Stimulated activated naive CD8-positive, alpha-beta T cell treated with anti-CD3 and anti-CD28 coated beads, Interleukin-15, amount 100 ng/mL, for 72 hours (primary cell): Measurements from ENCODE around the gene CERS1.
"Not testable (repeated sequence)": the region's sequence is repeated elsewhere in the genome, so short reads cannot be mapped to it uniquely, and the experiment has no call there.

ENCODE experiments used
- ATAC-seq: fragments of 150-1000 bp; cut with Tn5 transposase; 2 replicates; pipeline ENCODE4 v1.10.0; 2021; ENCODE audit warnings: mild to moderate bottlenecking, moderate library complexity
- DNase-seq, 2 donors: peaks; one replicate each; pipeline ENCODE4 v3.0.0; 2021 to 2022
- H3K27ac Mint-ChIP-seq, 2 donors: one replicate each; pipeline ENCODE4 v1.8.0; 2022; ENCODE audit warnings: mild to moderate bottlenecking in 2 of 2, mixed read lengths in 2 of 2, moderate library complexity in 2 of 2
- H3K27me3 Mint-ChIP-seq: one replicate; pipeline ENCODE4 v1.8.0; 2022; ENCODE audit warnings: mixed read lengths
- H3K4me1 Mint-ChIP-seq: one replicate; pipeline ENCODE4 v1.8.0; 2022; ENCODE audit warnings: mild to moderate bottlenecking, mixed read lengths
- H3K4me3 Mint-ChIP-seq, 2 donors: one replicate each; pipeline ENCODE4 v1.8.0; 2022; ENCODE audit warnings: mild to moderate bottlenecking in 2 of 2, mixed read lengths in 2 of 2, moderate library complexity in 1 of 2
- H3K9me3 Mint-ChIP-seq, 2 donors: one replicate each; pipeline ENCODE4 v1.8.0; 2022; ENCODE audit warnings: mixed read lengths in 2 of 2

CERS1 gene

DNA sequence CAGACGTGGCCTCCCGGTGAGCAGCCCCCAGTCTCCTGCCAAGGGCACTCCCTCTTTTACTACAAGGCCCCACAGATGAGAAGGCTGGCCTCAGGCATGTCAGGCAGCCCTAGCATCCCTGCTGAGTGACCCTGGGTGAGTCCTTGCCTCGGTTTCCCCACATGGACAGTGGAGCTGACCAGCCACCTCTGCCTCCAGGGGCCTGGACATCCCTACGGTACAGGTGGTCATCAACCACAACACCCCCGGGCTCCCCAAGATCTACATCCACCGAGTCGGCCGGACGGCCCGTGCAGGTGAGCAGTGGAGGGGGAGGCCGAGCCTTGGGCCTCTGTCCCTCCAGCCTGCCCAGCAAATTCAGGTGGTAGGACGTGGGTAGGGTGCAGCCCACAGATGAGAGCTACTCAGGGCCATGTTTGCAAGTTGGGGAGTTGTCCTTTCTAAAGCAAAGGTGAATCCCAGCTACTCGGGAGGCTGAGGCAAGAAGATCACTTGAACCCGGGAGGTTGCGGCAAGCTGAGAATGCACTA lies 28.8 kb upstream of the CERS1 start:
- DNase-seq (no peak), ATAC-seq (no peak)
- Mint-ChIP-seq H3K9me3 (no peaks in the 10 kb centered on the region), H3K27ac (peak overlapping the region in 1 of 2 donors; percentile 13), H3K4me3 (no peak overlapping the region), H3K27me3 (no peaks in the 10 kb centered on the region), H3K4me1 (peaks cover 22% of the 10 kb centered on the region)

GRCh38 chr19:18922228-18922985 lies 26.4 kb upstream of the CERS1 start:
- H3K4me1 Mint-ChIP-seq: peaks cover 38% of the 10 kb centered on the region
- no peaks in the 10 kb centered on the region for H3K9me3 Mint-ChIP-seq
- no peak overlapping the region for H3K27ac Mint-ChIP-seq
- no peaks in the 10 kb centered on the region for H3K27me3 Mint-ChIP-seq
- ATAC-seq (no peak), DNase-seq (no peak)
- H3K4me3 Mint-ChIP-seq: peak overlapping the region in 1 of 2 donors; percentile 1

DNA sequence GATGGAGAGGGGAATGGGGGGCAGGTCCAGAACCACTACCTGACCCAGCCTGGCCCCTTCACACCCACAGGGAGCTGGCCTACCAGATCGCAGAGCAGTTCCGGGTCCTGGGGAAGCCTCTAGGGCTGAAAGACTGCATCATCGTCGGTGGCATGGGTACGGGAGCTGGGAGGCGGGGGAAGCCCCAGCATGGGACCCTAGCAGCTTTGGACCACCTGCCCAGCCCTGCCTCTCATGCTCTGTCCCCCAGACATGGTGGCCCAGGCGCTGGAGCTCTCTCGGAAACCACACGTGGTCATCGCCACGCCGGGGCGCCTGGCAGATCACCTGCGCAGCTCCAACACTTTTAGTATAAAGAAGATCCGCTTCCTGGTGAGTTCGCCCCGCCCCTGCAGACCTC lies 25.6 kb upstream of the CERS1 start:
- Mint-ChIP-seq H3K9me3 (no peaks in the 10 kb centered on the region), H3K4me1 (peaks cover 46% of the 10 kb centered on the region), H3K27ac (peak overlapping the region in 1 of 2 donors; percentile 93), H3K4me3 (peak overlapping the region in 1 of 2 donors; percentile 43), H3K27me3 (no peaks in the 10 kb centered on the region)
- DNase-seq: no peak
- no peak for ATAC-seq

GRCh38 chr19:18920400-18920799 lies 24.4 kb upstream of the CERS1 start:
- H3K4me1 Mint-ChIP-seq: peaks cover 54% of the 10 kb centered on the region
- peak overlapping the region; percentile 91 to 96 for H3K4me3 Mint-ChIP-seq
- ATAC-seq: no peak
- no peak for DNase-seq
- no peaks in the 10 kb centered on the region for H3K27me3 Mint-ChIP-seq
- H3K9me3 Mint-ChIP-seq: no peaks in the 10 kb centered on the region
- peak overlapping the region; percentile 99 to 100 for H3K27ac Mint-ChIP-seq

DNA sequence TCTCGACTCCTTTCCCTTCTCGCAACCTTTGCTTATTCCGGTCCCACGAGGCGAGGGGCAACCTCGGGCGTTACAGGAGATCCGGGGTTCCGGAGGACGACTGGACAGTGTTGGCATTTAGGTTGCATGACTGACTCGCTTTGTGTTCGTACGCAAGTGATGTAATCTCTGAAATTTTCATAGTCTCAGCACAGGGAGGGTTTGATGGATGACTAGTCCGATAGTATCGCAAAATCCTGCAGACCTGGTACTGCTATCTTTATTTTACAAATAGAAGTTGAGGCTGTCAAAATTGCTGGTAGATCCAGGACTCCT lies 23.9 kb upstream of the CERS1 start:
- ATAC-seq: no peak
- Mint-ChIP-seq H3K27me3 (no peaks in the 10 kb centered on the region), H3K27ac (peak overlapping the region; percentile 99 to 100), H3K4me3 (peak overlapping the region; percentile 91 to 96), H3K9me3 (no peaks in the 10 kb centered on the region), H3K4me1 (peaks cover 60% of the 10 kb centered on the region)
- no peak for DNase-seq

GRCh38 chr19:18919086-18919899 lies 23.3 kb upstream of the CERS1 start, which contains the start of the genes COPE and DDX49:
Gene COPE, minus strand, starts transcription at chr19:18919387. Its CDS starts 39 bp downstream, at chr19:18919348.
Gene DDX49, plus strand, starts transcription at chr19:18919715. Its CDS starts 27 bp downstream, at chr19:18919742.
- no peaks in the 10 kb centered on the region for H3K9me3 Mint-ChIP-seq
- H3K4me3 Mint-ChIP-seq: peak within 1 kb of the TSS; percentile 91 to 96
- ATAC-seq (peak; percentile 96), DNase-seq (peak; percentile 95 to 99)
- no peaks in the 10 kb centered on the region for H3K27me3 Mint-ChIP-seq
- H3K4me1 Mint-ChIP-seq: peaks cover 60% of the 10 kb centered on the region
- H3K27ac Mint-ChIP-seq: peak within 1 kb of the TSS; percentile 99 to 100

DNA sequence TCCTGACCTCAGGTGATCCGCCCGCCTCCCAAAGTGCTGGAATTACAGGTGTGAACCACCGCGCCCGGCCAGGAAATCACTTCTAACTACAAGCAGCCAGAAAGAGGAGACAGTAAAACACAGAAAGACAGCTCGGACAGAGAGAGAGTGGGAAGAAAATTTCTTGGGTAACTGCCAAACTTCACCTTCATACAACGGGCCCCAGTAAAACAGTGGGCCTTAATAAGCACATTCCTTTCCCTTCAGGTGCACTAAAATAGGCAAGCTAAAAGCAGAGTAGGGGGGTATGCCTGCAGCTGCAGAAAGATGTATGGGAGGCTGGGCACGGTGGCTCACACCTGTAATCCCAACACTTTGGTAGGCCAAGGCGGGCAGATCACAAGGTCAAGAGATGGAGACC lies 21.6 kb upstream of the CERS1 start:
- not testable (repeated sequence) for H3K9me3 Mint-ChIP-seq, DNase-seq, H3K27me3 Mint-ChIP-seq, ATAC-seq
- peak overlapping the region in 1 of 2 donors; percentile 76 for H3K27ac Mint-ChIP-seq
- peak overlapping the region; percentile 64 to 91 for H3K4me3 Mint-ChIP-seq
- H3K4me1 Mint-ChIP-seq: peaks cover 75% of the 10 kb centered on the region

DNA sequence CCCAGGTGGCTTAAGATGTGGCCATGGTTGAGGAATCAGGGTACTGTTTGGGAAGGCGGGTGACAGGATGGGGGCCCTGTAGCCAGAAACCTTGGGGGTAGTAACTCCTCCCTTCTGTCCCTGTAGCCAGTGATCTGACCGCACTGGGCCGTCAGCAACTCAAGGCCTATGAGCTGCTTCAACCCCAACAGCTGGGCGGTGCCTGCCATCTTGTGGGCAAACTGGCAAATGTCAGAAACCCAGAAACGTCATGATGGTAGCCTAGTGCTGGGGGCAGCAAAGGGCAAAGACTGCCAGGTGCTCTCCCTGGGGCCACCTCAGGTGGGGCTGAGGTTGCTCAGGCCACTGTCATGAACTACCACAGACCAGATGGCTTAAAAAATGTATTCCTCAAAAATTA lies 19.7 kb upstream of the CERS1 start:
- Mint-ChIP-seq H3K27ac (no peak overlapping the region), H3K4me1 (peaks cover 61% of the 10 kb centered on the region), H3K27me3 (no peaks in the 10 kb centered on the region), H3K9me3 (no peaks in the 10 kb centered on the region), H3K4me3 (no peak overlapping the region)
- DNase-seq (peak in 1 of 2 donors; percentile 46), ATAC-seq (no peak)

- no peak overlapping the region for H3K4me3 Mint-ChIP-seq
- no peaks in the 10 kb centered on the region for H3K27me3 Mint-ChIP-seq
- DNase-seq (no peak), ATAC-seq (no peak)
- no peaks in the 10 kb centered on the region for H3K9me3 Mint-ChIP-seq
- peaks cover 47% of the 10 kb centered on the region for H3K4me1 Mint-ChIP-seq
- no peak overlapping the region for H3K27ac Mint-ChIP-seq
These were observed 17.5 kb upstream of the CERS1 start for GRCh38 chr19:18913466-18913865.

- no peak for ATAC-seq
- Mint-ChIP-seq H3K9me3 (no peaks in the 10 kb centered on the region), H3K4me1 (peaks cover 42% of the 10 kb centered on the region), H3K27ac (peak overlapping the region in 1 of 2 donors; percentile 59), H3K27me3 (no peaks in the 10 kb centered on the region), H3K4me3 (no peak overlapping the region)
- no peak for DNase-seq
These were observed 17.0 kb upstream of the CERS1 start for GRCh38 chr19:18912933-18913332.

DNA sequence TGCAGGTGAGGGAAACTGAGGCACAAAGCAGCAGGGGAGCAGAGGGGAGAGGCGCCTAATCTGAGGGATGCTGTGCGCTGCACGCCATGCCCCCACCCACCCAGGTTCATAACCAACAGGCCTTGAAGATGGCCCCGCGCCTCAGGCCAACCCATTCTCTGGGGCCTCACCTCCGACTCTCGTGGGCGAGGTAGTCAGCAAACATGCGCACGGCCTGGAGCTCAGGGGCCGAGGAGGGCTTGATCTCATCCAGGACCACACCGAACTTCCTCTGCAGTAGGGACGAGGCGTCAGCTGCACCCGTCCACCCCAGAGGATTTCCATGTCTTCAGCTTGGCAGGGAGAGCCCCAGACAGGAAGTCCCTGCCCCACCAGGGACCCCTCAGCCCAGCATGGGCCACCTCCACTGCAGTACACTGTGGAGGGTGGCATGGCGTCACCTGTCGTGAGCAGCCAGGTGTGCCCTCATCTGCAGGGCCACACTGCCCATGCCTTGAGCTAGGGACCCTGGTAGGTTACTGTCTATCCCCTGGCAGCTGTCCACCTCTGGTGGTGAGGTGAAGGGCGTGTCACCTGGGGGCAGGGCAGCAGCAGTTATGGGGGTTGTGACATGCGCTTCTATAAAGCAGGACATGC lies 15.0 kb upstream of the CERS1 start:
- Mint-ChIP-seq H3K9me3 (no peaks in the 10 kb centered on the region), H3K27ac (no peak overlapping the region), H3K4me3 (no peak overlapping the region), H3K27me3 (no peaks in the 10 kb centered on the region), H3K4me1 (peaks cover 25% of the 10 kb centered on the region)
- DNase-seq: no peak
- no peak for ATAC-seq

GRCh38 chr19:18910010-18910409 lies 14.1 kb upstream of the CERS1 start:
- Mint-ChIP-seq H3K27me3 (no peaks in the 10 kb centered on the region), H3K4me1 (peaks cover 16% of the 10 kb centered on the region), H3K27ac (peak overlapping the region in 1 of 2 donors; percentile 72), H3K4me3 (no peak overlapping the region), H3K9me3 (no peaks in the 10 kb centered on the region)
- ATAC-seq (no peak), DNase-seq (no peak)

DNA sequence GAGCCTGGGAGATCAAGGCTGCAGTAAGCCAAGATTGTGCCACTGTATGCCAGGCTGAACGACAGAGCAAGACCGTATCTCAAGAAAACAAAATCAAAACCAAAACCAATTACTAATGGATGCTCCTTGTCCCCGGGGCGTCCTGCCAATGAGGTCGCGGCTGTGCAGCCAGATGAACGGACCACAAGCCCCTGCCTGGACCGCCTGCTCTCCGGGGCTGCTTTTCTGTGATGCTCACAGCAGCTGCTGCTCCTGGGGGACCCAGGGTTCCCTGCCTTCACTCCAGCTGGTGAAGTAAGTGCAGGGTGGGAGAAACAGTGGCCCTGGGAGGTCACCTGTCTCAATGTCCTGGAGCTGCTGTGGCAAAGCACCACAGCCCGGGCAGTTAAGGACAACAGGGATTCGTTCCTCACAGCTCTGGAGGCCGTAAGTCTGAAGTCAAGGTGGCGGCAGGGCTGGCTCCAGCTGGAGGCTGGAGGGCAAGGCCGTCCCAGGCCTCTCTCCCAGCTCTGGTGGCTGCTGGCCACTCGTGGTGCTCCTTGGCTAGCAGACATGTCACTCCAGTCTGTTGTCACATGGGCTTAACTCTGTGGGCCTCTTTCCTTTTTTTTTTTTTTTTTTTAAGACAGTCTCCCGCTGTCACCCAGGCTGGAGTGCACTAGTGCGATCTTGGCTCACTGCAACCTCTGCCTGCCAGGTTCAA lies 13.1 kb upstream of the CERS1 start:
- Mint-ChIP-seq H3K27ac (peak overlapping the region in 1 of 2 donors; percentile 84), H3K9me3 (no peaks in the 10 kb centered on the region), H3K4me1 (peaks cover 14% of the 10 kb centered on the region), H3K4me3 (no peak overlapping the region), H3K27me3 (no peaks in the 10 kb centered on the region)
- ATAC-seq (no peak), DNase-seq (no peak)

DNA sequence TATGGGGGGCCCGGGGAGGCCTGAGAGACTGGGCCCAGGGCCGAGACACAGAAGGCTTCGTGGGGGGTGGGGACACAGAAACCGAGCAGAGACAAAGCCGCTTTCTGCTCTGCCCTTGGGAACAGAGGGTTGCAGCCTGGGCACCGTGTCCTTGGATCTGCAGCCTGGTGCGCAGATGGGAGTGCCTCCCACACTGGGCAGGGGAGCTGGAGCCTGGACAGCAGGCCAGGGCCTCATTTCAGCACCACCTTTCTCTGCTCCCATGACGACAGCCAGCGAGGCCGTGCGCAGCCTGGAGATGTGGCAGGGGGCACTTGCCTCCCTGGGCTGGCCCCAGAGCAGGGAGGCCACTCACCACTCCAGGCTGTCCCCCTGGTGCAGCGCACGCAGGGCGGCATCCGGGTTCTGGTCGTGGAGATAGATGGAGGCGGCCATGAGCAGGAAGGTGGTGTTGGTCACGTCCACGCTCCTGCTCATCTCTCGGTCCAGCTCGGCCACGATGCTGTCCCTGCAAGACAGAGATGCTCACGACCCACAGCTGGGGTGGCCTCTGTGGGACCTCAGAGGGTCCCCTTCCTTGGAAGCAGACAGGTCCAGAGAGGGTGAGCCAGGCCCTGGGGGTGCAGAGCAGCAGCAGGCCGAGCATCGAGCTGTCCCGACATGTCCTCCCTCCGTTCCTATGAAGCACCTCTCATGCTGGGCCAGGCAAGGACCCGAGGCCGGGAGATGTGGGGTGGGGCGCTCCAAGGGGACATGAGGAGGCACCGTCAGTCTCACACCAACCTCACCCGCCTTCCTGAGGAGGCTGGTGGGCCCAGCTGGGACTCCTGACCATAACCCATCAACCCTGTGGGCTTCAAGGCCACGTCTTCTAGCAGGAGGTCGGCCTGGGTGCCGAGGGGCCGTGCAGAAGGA lies 10.9 kb upstream of the CERS1 start:
- Mint-ChIP-seq H3K4me1 (no peaks in the 10 kb centered on the region), H3K4me3 (no peak overlapping the region), H3K27me3 (no peaks in the 10 kb centered on the region), H3K9me3 (no peaks in the 10 kb centered on the region), H3K27ac (no peak overlapping the region)
- peak; percentile 27 for ATAC-seq
- DNase-seq: no peak
